Muscle of back (tissue), 11 donors: ENCODE data around the gene KIN. TPM values are rescaled to one million over a fixed set of nuclear protein-coding genes. Genes with fewer than 3 reads are reported as not detected.
A peak's percentile ranks its signal among the peaks of the same experiment; 100 is the strongest.
"Not testable (repeated sequence)": the region's sequence is repeated elsewhere in the genome, so short reads cannot be mapped to it uniquely, and the experiment has no call there.

Source experiments
- DNase-seq, 3 donors: peaks; one replicate each; pipeline versions ENCODE4 v3.0.0 to v3.0.0-alpha.2; 2013
- polyA plus RNA-seq, 10 donors: library from polyadenylated mRNA; unstranded; fragments of 120-200 nt; gene quantifications; one replicate each; pipeline ENCODE4 v1.2.1, GENCODE V29; 2013; ENCODE audit not compliant: insufficient read length in 10 of 10

Gene KIN
- polyA plus RNA-seq, 10 donors = 11.2 to 16.8 (median 12.9) TPM

GRCh38 chr10:7738536-7739407 lies 49.0 kb downstream of the KIN start:
- DNase-seq = no peak

- no peak for DNase-seq
Measured at GRCh38 chr10:7734821-7735220, 53.0 kb downstream of the KIN start.

GRCh38 chr10:7722927-7723529 lies 64.8 kb downstream of the KIN start:
- DNase-seq = no peak

GRCh38 chr10:7720478-7720877 lies 67.3 kb downstream of the KIN start:
- DNase-seq = no peak

GRCh38 chr10:7718685-7719084 lies 69.1 kb downstream of the KIN start:
- no peak for DNase-seq

- no peak for DNase-seq
Measured at GRCh38 chr10:7717767-7718166, 70.0 kb downstream of the KIN start.

- DNase-seq = no peak
Measured at GRCh38 chr10:7715515-7715914, 72.3 kb downstream of the KIN start.

GRCh38 chr10:7711075-7711474 lies 76.7 kb downstream of the KIN start:
- not testable (repeated sequence) for DNase-seq

- DNase-seq = no peak
Measured at GRCh38 chr10:7710446-7710845, 77.3 kb downstream of the KIN start.

GRCh38 chr10:7708832-7709231 lies 79.0 kb downstream of the KIN start:
- DNase-seq = no peak

GRCh38 chr10:7707858-7708622 lies 79.8 kb downstream of the KIN start:
- no peak for DNase-seq

- DNase-seq = no peak
Measured at GRCh38 chr10:7707102-7707501, 80.7 kb downstream of the KIN start.

GRCh38 chr10:7706534-7707073 lies 81.2 kb downstream of the KIN start:
- no peak for DNase-seq

GRCh38 chr10:7705341-7705740 lies 82.5 kb downstream of the KIN start:
- DNase-seq = no peak

GRCh38 chr10:7704071-7705016 lies 83.4 kb downstream of the KIN start:
- peak in 1 of 3 donors; percentile 19 for DNase-seq

GRCh38 chr10:7703140-7703539 lies 84.7 kb downstream of the KIN start, which contains the start of gene ITIH2:
ITIH2 (plus strand) TSS chr10:7703316; CDS start chr10:7703435, 119 bp downstream.
- peak in 1 of 3 donors; percentile 29 for DNase-seq

- DNase-seq = no peak
Measured at GRCh38 chr10:7702288-7702812, 85.4 kb downstream of the KIN start.

GRCh38 chr10:7701158-7701742 lies 86.5 kb downstream of the KIN start:
- DNase-seq = no peak
